Esophagus squamous epithelium (tissue), 4 donors: ENCODE data around the gene PCDHGC4.

Experiments used
- CTCF ChIP-seq, 6 experiments: fragments of 450-650 bp in 4 of 6; fragments of 200-600 bp in 2 of 6; sonication (generic) in 2 of 6; IDR thresholded peaks; one replicate each; pipeline ENCODE4 v1.5.1; 2016 to 2019; ENCODE audit warnings: antibody characterized with exemption in 6 of 6, mild to moderate bottlenecking in 4 of 6, moderate library complexity in 4 of 6
- POLR2A ChIP-seq, 4 donors: fragments of 450-650 bp; IDR thresholded peaks; one replicate each; pipeline ENCODE4 v1.6.1; 2017; ENCODE audit warnings: antibody characterized with exemption in 4 of 4, mild to moderate bottlenecking in 4 of 4, moderate library complexity in 3 of 4

GRCh38 chr5:141515141-141515540 is 30.3 kb downstream of the PCDHGC4 start:
- TF ChIP-seq POLR2A (IDR thresholded peaks at IDR 0.05) (no peak), CTCF (IDR thresholded peaks at IDR 0.05) (no peak)
